GM18870 (cell line): ENCODE data around the gene OGDHL.
"Not testable (repeated sequence)": the region's sequence is repeated elsewhere in the genome, so short reads cannot be mapped to it uniquely, and the experiment has no call there.

Experiments used
- ATAC-seq: cut with Tn5 transposase; IDR thresholded peaks from one replicate; pipeline ENCODE4 v1.9.1; 2021; ENCODE audit warnings: moderate library complexity; ENCODE audit not compliant: unreplicated experiment

Gene OGDHL

DNA sequence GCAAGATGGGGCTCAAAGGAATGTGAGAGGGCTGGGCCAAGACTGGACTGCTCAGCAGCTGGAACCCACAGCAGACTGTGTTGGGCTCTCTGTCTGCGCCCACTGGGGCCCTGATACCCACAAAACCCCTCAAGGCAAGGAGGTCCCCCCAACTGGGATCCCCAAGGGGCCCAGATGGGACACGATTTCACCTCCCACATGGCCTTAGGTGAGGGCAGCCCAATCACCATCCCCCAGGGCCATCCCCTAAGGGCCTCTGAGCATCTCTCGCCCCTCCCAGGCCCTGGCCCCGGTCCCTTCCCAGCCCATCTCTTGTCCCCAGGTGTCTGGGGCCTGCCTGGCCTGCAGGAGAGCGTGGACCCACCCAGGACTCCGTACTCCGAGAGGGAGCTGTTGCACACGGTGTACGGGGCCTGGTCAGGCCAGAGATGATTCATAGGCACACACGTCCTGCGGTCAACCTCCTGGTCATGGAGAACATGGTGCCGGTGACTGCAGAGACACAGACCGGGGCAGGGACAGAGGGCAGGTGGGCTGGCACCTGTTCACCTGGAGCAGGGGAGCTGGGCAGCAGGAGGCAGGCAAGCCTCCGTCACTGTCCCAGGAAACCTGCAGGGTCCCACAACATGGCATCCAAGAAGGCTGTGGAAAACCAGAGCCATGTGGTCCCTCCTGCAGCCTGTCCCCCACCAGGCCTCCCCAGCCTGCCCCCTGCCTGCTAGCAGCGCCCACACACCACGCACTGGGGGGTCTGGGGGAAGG lies 21.6 kb downstream of the OGDHL start:
- no peak for ATAC-seq

DNA sequence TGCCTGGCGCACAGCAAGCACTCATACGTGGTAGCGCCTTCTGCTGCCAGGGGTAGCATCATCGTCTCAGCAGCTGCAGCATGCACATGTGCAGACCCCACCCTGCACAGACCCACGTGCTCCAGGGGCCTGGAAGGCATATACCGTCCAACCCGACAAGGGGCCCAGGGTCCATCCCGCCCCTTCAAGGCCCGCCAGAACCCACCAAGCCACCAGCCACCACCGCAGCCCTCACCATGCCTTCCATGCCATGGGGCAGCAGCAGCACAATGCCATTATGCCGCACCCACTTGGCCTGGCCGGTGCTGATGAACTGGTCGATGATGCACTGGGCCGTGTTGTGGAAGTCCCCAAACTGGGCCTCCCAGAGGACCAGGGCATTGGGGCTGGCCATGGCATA lies 22.7 kb downstream of the OGDHL start:
- no peak for ATAC-seq

DNA sequence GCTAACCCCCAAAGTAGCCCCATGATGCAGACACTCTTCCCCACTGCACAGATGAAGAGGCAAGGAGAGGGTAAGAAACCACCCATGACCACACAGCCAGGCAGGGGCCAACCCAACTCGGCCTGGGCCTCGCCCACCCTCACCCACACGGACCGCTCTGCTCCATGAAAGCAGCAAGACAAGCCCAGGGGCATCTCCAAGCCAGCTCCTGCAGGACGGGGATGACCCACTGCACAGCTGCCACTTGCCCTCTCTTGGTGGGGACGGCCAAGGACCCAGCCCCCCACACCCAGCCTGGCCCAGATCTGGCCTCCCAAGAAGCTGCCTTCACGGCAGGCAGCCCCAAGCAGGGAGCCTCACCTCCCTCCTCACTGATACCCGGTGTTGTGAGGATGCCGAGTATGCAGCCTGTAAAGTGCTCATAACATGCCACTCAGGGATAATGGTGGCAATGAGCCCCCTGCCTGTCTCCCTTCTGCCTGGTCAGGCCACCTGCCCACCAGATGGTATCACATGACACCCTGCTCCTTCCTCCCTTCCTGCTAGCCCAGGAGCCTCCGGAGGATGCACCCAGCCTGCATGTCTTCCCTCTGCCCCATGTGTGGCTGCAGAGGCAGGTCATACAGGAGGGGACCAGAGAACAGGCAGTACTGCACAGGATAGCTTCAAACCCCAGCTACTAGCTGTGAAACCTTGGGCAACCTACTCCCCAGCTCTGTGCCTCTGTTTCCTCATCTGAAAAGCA lies 23.3 kb downstream of the OGDHL start:
- no peak for ATAC-seq

DNA sequence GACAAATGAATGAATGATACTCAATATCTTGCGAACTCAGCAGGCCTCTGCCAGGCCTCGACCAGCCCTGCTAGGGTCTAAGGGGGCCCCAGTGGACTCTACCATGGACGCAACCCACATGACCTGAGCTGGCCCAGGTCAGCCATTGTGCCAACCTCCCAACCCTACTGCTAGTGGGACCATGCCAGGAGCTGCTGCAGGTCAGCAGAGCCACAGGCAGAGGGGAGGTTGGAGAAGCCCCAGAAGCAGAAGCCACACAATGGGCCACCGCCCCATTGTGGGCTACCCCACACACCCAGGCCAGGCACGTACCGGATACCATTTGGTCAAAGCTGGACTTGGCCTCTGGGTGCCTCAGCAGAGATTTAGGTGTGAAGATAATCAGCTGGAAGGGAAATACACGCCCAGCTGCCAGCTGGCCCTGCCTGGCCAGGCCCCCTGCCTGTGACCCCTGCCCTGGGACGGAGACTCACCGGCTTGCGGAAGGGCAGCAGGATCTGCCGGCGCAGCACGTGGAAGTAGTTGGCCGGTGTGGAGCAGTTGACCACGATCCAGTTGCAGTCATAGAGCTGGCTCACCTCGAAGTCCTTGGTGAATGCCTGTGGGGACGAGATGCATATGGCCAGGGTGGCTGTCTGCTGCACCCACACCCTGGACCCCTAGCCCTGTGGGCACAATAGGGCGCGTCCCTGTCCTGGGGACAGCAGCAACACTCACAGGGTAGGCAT lies 24.5 kb downstream of the OGDHL start:
- no peak for ATAC-seq

DNA sequence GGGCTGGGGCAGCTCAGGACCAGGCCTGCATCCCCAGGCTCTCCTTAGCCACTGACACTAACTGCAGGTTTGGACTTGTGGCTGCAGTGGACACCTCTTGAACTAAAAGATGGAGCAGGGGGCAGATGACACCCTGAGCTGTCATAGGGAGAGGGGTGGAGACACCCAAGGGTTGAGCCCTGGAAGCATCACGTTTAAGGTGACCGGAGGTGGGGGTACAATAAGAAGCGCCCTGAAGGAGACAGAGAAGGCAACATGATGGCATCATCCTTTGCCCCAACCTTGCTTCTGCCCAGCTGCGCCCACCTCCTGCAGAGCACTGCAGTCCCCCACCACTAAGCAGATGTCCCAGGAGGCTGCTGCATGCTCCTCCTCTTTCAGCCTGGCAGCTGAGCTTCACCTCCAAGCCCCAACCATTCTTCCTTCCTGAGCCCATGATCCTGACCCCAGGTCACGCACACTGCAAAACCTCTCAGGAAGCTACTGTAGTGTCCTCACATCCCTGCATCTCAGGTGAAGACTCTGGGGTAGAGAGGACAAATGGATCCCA lies 25.5 kb downstream of the OGDHL start:
- no peak for ATAC-seq

DNA sequence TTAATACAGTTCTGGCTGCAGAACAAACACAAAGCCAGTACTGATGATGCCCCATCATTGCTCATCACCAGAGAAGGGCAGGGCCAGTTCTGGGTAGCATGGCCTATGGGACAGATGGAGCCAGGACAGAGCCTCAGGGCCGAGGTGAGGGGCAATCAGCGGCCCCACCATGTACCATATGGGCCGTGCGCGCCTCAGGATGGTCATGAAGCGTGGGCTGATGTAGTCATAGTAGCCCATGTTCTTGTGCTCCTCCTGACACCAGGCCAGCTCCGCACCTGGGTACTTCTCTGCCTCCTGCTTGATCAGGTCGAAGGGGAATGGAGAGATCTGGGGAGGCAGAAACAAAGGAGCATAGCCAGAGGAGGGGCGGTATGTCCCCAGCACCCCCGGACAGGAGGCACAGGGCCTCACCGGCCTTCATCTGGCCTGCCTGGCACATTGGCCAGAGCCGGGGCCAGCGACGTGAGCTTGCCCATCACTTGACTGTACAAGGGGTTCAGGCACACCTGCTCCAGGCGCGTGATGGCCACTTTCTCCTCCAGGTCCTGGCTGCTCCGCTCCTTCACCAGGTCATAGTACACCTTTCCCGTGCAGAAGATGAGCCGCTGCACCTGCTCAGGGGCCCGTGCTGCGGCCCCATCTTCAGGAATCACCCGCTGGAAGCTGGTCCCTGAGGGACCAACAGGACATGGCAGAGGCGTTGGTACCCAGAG lies 26.1 kb downstream of the OGDHL start:
- no peak for ATAC-seq

DNA sequence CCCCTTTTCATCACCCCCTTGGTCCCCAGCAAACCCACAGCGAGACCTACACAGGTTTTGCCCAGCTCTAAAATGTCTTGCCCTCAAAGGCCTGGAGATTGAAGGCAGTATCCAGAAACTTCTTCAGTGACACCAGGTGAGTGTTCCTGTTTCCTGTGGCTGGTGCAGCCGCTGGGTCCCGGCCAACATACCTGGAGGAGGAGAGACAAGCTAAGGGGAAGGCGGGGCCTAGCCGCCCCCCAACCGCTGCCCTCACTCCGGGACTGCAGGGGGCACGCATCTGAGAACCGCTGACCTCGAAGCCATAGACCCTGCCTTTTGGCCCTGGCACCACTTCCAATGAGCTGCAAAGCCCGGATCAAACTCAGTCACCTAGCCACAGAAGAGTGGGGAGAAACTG lies 27.0 kb downstream of the OGDHL start:
- no peak for ATAC-seq

DNA sequence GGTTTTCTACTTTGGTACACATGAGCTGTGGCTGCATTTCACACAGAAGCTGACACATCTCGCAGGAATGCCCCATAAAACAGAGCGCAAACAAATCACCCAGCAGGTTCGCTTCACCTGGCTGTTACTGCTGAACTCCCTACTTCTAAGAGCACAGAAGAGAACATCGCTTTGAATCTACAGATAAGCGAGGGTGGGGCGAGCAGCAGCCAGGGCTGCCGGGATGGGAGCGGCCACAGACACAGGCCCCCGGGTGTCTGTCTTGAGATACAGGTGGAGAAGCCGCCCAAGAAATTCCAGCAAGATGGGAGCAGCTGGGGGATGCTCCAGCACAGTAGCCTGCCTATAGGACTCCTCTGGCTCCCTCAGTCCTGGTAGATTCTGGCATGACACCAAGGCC lies 27.4 kb downstream of the OGDHL start:
- no peak for ATAC-seq

DNA sequence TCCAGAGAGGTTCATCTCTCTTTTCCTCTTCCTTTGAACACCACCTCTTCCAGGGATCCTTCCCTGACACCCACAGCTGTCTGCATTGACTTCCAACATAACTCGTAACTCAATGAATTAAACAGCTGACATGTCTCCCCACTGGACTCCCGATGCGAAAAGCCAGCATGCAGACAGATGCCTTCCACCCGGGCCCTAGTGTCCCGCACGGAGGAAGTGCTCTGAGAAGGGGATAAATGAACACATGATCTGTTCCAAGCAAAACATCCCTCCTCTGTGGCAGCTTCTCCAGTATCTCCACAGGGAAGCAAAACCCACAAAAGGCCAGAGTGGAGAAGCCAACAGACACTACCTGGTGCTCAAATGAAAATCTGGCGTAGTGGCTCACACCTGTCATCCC lies 28.3 kb downstream of the OGDHL start:
- no peak for ATAC-seq

DNA sequence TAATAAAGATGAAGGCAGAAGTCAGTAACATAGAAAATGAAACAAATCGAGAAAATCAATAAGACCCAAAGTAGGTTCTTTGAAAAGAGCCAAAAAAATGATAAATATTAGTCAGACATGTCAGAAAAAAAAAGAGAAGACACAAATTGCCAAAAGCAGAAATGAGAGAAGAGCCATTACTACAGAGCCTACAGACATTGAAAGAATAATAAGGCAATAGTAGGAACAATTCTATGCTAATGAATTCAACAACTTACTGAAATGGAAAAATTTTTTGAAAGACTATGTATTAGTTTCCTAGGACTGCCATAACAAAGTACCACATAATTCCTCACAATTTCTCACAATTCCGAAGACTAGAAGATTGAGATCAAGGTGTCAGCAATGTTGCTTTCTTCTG lies 35.5 kb downstream of the OGDHL start:
- ATAC-seq = no peak

DNA sequence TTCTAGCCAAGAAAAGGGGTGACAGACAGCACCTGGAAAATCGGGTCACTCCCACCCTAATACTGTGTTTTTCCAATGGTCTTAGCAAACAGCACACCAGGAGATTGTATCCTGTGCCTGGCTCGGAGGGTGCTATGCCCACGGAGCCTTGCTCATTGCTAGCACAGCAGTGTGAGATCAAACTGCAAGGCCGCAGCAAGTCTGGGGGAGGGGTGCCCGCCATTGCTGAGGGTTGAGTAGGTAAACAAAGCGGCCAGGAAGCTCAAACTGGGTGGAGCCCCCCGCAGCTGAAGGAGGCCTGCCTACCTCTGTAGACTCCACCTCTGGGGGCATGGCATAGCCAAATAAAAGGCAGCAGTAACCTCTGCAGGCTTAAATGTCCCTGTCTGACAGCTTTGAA lies 47.0 kb downstream of the OGDHL start:
- not testable (repeated sequence) for ATAC-seq

DNA sequence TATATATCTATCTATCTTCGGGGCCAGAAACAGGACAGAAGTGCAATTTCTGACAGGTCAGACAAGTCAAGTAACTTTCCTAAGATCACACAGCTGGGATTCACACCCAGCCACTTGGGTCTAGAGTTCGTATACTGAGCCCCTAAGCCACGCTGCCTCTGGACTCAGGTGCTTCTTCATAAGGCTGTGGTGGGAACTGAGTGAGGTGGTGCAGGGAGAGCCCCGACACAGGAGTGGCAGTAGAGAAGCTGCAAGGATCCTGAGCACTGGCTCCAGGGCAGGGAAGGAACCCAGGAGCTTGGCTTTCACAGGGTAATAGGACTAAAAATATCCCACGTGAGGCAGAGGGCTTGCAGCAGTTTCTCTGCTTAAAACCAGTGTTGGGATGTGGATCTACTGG lies 48.9 kb downstream of the OGDHL start:
- no peak for ATAC-seq

DNA sequence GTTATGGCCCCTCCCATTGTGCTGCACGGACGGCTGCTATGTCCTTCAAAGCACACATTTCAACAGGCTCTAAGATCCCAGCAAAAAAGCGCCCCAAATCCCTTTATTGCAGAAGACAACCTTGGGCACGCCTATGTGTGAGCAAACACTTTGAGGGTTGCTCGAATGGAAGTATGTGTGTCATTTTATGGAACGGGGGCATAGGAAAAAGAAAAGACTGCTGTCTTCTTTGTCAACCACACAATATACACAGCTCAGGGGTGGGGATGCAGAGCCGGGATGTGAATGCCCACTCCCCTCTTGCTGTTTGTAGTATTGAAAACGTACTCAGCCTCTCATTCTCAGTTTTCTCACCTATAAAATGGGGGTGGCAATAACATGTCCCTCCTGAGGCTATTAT lies 50.6 kb downstream of the OGDHL start:
- ATAC-seq = no peak

DNA sequence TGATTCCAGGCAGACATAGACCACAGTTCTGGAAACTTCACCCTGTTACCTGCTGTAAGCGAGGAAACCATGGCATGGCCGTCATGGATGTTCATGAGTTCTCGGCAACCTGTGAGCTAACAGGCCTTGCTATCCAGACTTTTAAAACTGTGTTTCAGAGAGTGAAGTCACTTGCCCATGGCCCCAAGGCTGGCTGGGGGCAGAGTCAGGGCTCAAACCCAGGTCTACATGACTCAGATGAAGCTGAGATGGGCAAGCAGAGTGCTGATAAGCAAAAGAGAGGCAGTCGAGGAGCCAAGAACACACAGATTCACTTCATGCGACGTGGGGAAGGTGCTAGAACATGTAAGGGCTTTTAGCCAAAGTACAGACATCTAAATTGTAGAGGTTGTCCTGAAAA lies 51.2 kb downstream of the OGDHL start:
- ATAC-seq = no peak

DNA sequence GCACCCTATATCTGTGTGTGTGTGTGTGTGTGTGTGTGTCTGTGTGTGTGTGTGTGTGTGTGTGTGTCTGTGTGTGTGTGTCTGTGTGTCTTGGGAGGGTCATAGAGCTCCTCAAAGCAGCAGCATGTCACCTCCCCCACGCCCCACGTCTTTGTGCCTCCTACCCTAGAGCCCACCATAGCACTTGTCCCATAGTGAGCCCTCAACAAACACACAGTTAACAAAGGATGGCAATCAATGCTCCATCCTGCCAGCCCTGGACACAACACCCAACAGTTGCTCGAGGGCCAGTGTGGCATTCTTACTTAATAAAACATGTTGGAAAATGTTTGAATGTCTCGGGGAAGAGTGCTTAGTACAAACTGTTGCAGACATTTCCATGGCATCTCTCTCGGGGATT lies 52.2 kb downstream of the OGDHL start:
- no peak for ATAC-seq

DNA sequence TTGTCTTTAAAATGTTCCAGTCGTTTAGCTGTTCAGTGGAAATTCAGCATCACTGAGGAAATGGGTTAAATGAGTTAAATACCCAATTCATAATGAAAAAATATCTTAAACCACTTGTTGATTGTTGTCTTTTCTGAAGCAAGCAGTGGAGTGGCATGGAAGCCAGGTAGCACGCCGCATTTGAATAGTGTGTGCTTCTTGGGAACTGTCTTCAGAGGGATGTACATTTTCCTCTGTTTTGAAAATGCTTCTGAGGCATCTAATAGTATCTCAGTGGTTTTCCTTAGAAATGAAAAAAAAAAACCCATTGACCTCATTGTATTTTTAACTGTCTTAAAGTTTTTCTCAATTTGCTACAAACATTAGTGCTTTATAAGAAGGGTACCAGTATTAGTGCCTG lies 54.5 kb downstream of the OGDHL start:
- no peak for ATAC-seq

DNA sequence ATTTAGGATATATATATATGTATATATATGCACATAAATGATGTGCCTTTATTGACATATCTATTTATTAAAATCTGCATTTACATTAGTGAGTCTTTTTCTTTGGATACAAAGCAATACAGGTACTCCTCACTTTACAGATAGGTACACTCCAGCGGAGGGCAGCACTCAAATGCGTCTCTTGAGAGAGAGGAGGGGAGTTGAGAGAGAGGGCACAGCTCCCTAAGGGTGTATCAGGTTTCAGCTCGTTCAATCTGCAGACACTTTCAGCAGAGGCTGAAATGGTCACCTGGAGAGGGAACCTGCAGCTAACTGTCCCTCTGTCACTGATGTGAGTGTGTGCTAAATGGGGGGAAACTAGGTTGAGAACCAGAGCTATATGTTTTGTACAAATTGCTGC lies 61.1 kb downstream of the OGDHL start:
- no peak for ATAC-seq

DNA sequence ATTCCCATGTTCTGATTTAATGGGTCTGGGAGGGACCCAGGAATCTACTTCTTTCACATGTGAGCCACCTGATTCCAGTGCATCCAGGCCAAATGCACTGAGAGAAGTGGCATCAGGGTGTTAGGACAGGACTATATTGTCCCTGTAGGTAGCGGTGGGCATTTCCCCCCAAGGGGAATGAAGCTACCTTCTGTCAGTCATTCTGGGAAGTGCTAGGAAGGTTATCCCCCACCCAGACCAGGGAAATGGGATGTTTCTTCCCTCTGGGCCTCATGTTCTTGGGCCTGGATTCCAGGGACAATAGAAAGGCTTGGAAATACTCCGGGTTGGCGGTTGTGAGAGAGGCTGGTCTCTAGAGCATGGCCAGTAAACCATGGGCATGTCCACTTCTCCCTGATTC lies 61.9 kb downstream of the OGDHL start:
- ATAC-seq = no peak

DNA sequence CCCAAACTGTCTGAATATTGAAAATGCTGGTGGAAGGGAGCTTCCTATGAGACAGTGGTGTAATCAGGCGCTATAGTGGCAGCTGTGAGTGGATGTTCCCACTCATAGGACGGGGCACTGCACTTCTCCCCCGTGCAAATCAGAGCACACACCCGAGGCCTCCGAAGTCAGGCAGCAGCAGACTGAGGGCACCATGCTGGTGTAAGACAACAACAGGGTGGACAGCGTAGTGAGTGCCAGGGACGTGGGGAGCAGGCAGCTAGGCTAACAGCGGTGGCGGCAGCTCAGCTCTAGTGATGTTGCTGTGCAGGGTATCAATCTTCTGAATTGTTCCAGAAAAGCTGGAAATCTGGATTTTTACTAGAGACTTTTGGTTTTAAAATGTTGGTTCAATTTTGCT lies 63.4 kb downstream of the OGDHL start:
- no peak for ATAC-seq

DNA sequence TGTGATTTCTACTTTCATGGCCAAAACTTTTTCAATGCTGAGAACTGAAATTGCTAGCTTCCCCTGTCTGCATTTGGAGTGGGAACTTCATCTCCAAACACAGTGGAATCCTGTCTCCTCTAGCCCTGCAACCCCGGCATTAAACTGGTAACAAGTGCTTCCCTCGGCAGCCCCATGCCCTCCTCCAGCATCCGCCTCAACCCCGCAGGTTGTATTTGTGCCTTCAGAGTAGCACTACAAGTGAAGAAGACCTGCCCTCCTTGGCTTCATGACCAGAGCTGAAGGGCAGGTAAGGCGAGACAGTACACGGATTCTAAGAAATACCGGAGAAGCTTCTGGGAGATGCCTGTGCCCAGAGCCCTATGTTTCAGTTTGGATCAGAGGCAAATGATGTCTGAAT lies 65.8 kb downstream of the OGDHL start:
- no peak for ATAC-seq

DNA sequence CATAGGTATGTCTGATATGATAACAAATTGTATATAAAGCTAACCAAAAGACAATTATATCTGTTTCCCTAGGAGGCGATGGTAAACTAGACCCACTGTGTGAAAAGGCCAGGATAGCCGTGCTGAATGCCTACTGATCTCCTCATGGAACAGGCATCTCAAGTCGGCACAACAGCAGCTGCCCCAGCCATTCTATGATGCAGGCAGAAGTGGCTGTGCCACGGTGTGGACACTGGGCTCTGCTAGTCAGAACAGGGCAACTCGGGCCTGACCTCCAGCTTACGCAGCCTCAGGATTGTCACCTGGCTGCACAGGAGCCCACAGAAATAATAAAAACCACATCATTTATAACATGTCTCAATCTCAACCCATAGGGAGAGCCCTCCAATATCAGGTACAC lies 67.7 kb downstream of the OGDHL start:
- ATAC-seq = no peak
